MCF 10A (cell line): ENCODE results near the gene TMIGD1. TPM values are rescaled to one million over a fixed set of nuclear protein-coding genes. Genes with fewer than 3 reads are reported as not detected.

Experiments
- Bru-seq: library from RNA; stranded (reverse); fragments of 400-500 nt; gene quantifications from one replicate; lab custom pipeline; 2021; lab: Mats Ljungman, UMichigan
- BruChase-seq, 2 experiments: library from RNA; stranded (reverse); fragments of 400-500 nt; gene quantifications; one replicate each; lab custom pipeline; 2021; lab: Mats Ljungman, UMichigan
- BruUV-seq: library from RNA; stranded (reverse); fragments of 400-500 nt; replicated peaks from 2 replicates; lab custom pipeline; 2021; lab: Mats Ljungman, UMichigan
- CTCF ChIA-PET: fragments of 300-600 bp; sonication (Branson Sonifier 250); formaldehyde crosslinking; extraction: SDS; loops from one replicate; lab custom pipeline; 2021; ENCODE audit warnings: antibody characterized with exemption, inconsistent platforms; lab: Yijun Ruan, JAX
- POLR2A ChIA-PET: fragments of 300-600, 350-650 bp; sonication (Branson Sonifier 250); formaldehyde crosslinking; extraction: SDS; loops from one replicate; lab custom pipeline; 2020; ENCODE audit warnings: antibody characterized with exemption, inconsistent platforms; lab: Yijun Ruan, JAX
- DNase-seq: peaks from one replicate; pipeline ENCODE4 v3.0.0-alpha.2; 2018; ENCODE audit not compliant: unreplicated experiment
- H3K27ac Mint-ChIP-seq: one replicate; pipeline ENCODE4 v1.8.0; 2022; ENCODE audit warnings: mild to moderate bottlenecking, low read depth, mixed read lengths; ENCODE audit not compliant: unreplicated experiment
- H3K27me3 Mint-ChIP-seq: one replicate; pipeline ENCODE4 v1.8.0; 2022; ENCODE audit warnings: mixed read lengths; ENCODE audit not compliant: insufficient read depth, unreplicated experiment
- H3K36me3 Mint-ChIP-seq: one replicate; pipeline ENCODE4 v1.8.0; 2022; ENCODE audit warnings: mild to moderate bottlenecking, moderate library complexity, mixed read lengths; ENCODE audit not compliant: insufficient read depth, unreplicated experiment
- H3K4me1 Mint-ChIP-seq: one replicate; pipeline ENCODE4 v1.8.0; 2022; ENCODE audit warnings: mixed read lengths; ENCODE audit not compliant: insufficient read depth, unreplicated experiment
- H3K4me3 Mint-ChIP-seq: one replicate; pipeline ENCODE4 v1.8.0; 2022; ENCODE audit warnings: mild to moderate bottlenecking, moderate library complexity, mixed read lengths; ENCODE audit not compliant: unreplicated experiment
- H3K9me3 Mint-ChIP-seq: one replicate; pipeline ENCODE4 v1.8.0; 2022; ENCODE audit warnings: mixed read lengths; ENCODE audit not compliant: unreplicated experiment
- CTCF ChIP-seq: fragments of 200-600 bp; IDR thresholded peaks from one replicate; pipeline ENCODE4 v1.8.0; 2022; ENCODE audit warnings: antibody characterized with exemption, mild to moderate bottlenecking; ENCODE audit not compliant: unreplicated experiment
- intact Hi-C: fragments of 100-400 bp; cut with micrococcal nuclease; formaldehyde crosslinking; loops from 2 replicates; pipeline ENCODE4 v1.14.1; 2022
- long read RNA-seq: library from polyadenylated mRNA; stranded (forward); transcript quantifications from one replicate; pipeline ENCODE4 v2.0.0, GENCODE V29; 2022
- total RNA-seq: library from RNA; stranded (reverse); gene quantifications from 2 replicates; pipeline ENCODE4 v1.2.3, GENCODE V29; 2022

Gene TMIGD1
- not detected in 2 replicates for total RNA-seq
- not detected for Bru-seq, nascent RNA
- BruChase-seq, experiment 1, labeled RNA remaining after a 6-hour chase = percentile 5 among the genes with signal in this experiment
- percentile 5 among the genes with signal in this experiment for BruChase-seq, experiment 2, labeled RNA remaining after a 2-hour chase
- long read RNA-seq = 0 reads

GRCh38 chr17:30333503-30334360 is at the start of gene TMIGD1:
TSS of gene TMIGD1 (minus strand) at chr17:30334057. CDS start at chr17:30332133, 1,924 bp downstream.
- intact Hi-C loops = no loop called here
- Mint-ChIP-seq H3K27me3 (no peaks in the 10 kb centered on the region), H3K4me1 (peaks cover 12% of the 10 kb centered on the region), H3K36me3 (no peaks in the 10 kb centered on the region), H3K9me3 (no peaks in the 10 kb centered on the region), H3K4me3 (no peak within 1 kb of the TSS), H3K27ac (no peak within 1 kb of the TSS)
- ChIA-PET CTCF (interaction anchor here (0.5 to 1.8 kb wide), 7 partner anchors 35 to 229 kb away, joined by 3 to 5 read pairs (median 4); partner anchors contain the start of gene BLMH), POLR2A (interaction anchor here (0.7 to 1.7 kb wide), 3 partner anchors 14 to 752 kb away, joined by 3 to 4 read pairs (median 4); no protein-coding TSS in a partner anchor)
- no peak for TF ChIP-seq CTCF
- DNase-seq = peak; percentile 54
- BruUV-seq = no TSS peak

- CTCF ChIA-PET = interaction anchor here (0.6 to 2.3 kb wide), 2 partner anchors 42 to 81 kb away, joined by 3 to 8 read pairs; no protein-coding TSS in a partner anchor
- Mint-ChIP-seq H3K4me1 (peaks cover 18% of the 10 kb centered on the region), H3K27ac (peak overlapping the region; percentile 44)
These were observed 48.5 kb upstream of the TMIGD1 start for GRCh38 chr17:30382345-30382744.

GRCh38 chr17:30381340-30381659 is 47.4 kb upstream of the TMIGD1 start:
- CTCF ChIA-PET = interaction anchor here (0.5 to 1.5 kb wide), 2 partner anchors 8 to 41 kb away, joined by 3 to 6 read pairs; no protein-coding TSS in a partner anchor
- H3K27me3 Mint-ChIP-seq = no peaks in the 10 kb centered on the region
- peaks cover 11% of the 10 kb centered on the region for H3K36me3 Mint-ChIP-seq
- peak overlapping the region; percentile 70 for H3K27ac Mint-ChIP-seq
- no peak for TF ChIP-seq CTCF
- no peaks in the 10 kb centered on the region for H3K9me3 Mint-ChIP-seq
- no TSS peak for BruUV-seq
- DNase-seq = no peak
- POLR2A ChIA-PET = interaction anchor here (0.6 to 4.0 kb wide), 15 partner anchors 9 to 351 kb away, joined by 3 to 24 read pairs (median 5); partner anchors contain the start of gene NSRP1
- peak overlapping the region; percentile 70 for H3K4me3 Mint-ChIP-seq
- peaks cover 28% of the 10 kb centered on the region for H3K4me1 Mint-ChIP-seq
- intact Hi-C loops = loop anchor here (2.0 to 5.0 kb wide), 2 partner anchors 40 to 96 kb away; partner anchors contain the start of gene GOSR1

More at GRCh38 chr17:30382345-30382744, 48.5 kb upstream of the TMIGD1 start:
- peak overlapping the region; percentile 70 for H3K4me3 Mint-ChIP-seq
- POLR2A ChIA-PET = interaction anchor here (1.0 to 4.0 kb wide), 6 partner anchors 12 to 42 kb away, joined by 3 to 24 read pairs (median 10); no protein-coding TSS in a partner anchor
- TF ChIP-seq CTCF = no peak
- H3K9me3 Mint-ChIP-seq = no peaks in the 10 kb centered on the region
- no peak for DNase-seq
- intact Hi-C loops = loop anchor here (5.0 kb wide), 1 partner anchor 95 kb away; the partner anchor contains the start of gene GOSR1
- peaks cover 14% of the 10 kb centered on the region for H3K36me3 Mint-ChIP-seq
- H3K27me3 Mint-ChIP-seq = no peaks in the 10 kb centered on the region
- BruUV-seq = no TSS peak
